Psoas muscle (tissue), 8 donors: ENCODE data around the gene CACNA1D. TPM values are rescaled to one million over a fixed set of nuclear protein-coding genes. Genes with fewer than 3 reads are reported as not detected.

Experiments
- ATAC-seq, 4 donors: fragments of 200-7000 bp; cut with Tn5 transposase; one replicate each; pipeline ENCODE4 v1.9.1; 2020; ENCODE audit warnings: moderate library complexity in 3 of 4, mild to moderate bottlenecking in 2 of 4
- DNase-seq, 2 donors: peaks; one replicate each; pipeline ENCODE4 v3.0.0-alpha.2; 2020
- H3K27ac ChIP-seq: fragments of 200-600 bp; one replicate; pipeline ENCODE4 v1.8.0; 2022
- H3K27me3 ChIP-seq, 3 donors: fragments of 200-600 bp in 1 of 3; one replicate each; pipeline versions ENCODE4 v1.6.1 to v1.8.0; 2013 to 2022; ENCODE audit warnings: low read length in 2 of 3, mild to moderate bottlenecking in 2 of 3, moderate library complexity in 1 of 3; ENCODE audit not compliant: insufficient read depth in 3 of 3
- H3K36me3 ChIP-seq, 2 donors: fragments of 200-600 bp in 1 of 2; one replicate each; pipeline versions ENCODE4 v1.6.1 to v1.8.0; 2013 to 2022; ENCODE audit warnings: low read depth in 1 of 2, mild to moderate bottlenecking in 1 of 2, moderate library complexity in 1 of 2; ENCODE audit not compliant: insufficient read depth in 1 of 2
- H3K4me1 ChIP-seq: fragments of 200-600 bp; one replicate; pipeline ENCODE4 v1.8.0; 2022
- H3K4me3 ChIP-seq: fragments of 200-600 bp; one replicate; pipeline ENCODE4 v1.8.0; 2022; ENCODE audit warnings: mild to moderate bottlenecking
- H3K9me3 ChIP-seq: fragments of 200-600 bp; one replicate; pipeline ENCODE4 v1.8.0; 2022
- WGBS, 3 donors: extraction: QIAGEN DNeasy Blood & Tissue Kit; methylation state at CpG; one replicate each; pipeline versions ENCODE4 v1.1.6 to v1.1.7; 2013; 5-methylcytosine and 5-hydroxymethylcytosine counted together
- intact Hi-C, 2 donors: fragments of 100-400 bp; cut with DNase I; formaldehyde crosslinking; loops; one replicate each; pipeline versions ENCODE4 v1.11.0 to v1.14.2; 2022
- polyA plus RNA-seq, 3 donors: library from polyadenylated mRNA; stranded (reverse); fragments of 200-250 nt; gene quantifications; one replicate each; pipeline ENCODE4 v1.2.3, GENCODE V29; 2013
- total RNA-seq, 4 donors: library from RNA; stranded (reverse); fragmentation: NEBNext Ultra II Directional in 2 of 4; extraction: Animal tissue kit (Norgen Biotek cat#: 25700) in 2 of 4; gene quantifications; one replicate each; pipeline versions ENCODE4 v1.2.1 to v1.2.4, GENCODE V29; 2021 to 2023
- TF ChIP-seq, protein P1 (sequence below): fragments of 200-600 bp; IDR thresholded peaks from one replicate; pipeline ENCODE4 v1.8.0; 2022; ENCODE audit warnings: antibody characterized with exemption
- donor health status: healthy with polysubstance abuse.
- donor health status: DM: no; HTN: no; CAD: no; lungs with moderate emphysema.
- donor health status: Bipolar disorder and iron deficiency.
- donor health status: healthy.
- donor health status: DM: yes; HTN: yes; CAD: no.
- donor health status: DM: no; HTN: no; CAD: no.
- donor health status: DM: no; HTN: no; CAD: no.
- donor health status: DM: yes; HTN: yes; CAD: no.

CACNA1D gene
- total and polyA plus RNA-seq, 7 donors, result 0.05 to 0.82 (median 0.28) TPM; not detected in 2

DNA sequence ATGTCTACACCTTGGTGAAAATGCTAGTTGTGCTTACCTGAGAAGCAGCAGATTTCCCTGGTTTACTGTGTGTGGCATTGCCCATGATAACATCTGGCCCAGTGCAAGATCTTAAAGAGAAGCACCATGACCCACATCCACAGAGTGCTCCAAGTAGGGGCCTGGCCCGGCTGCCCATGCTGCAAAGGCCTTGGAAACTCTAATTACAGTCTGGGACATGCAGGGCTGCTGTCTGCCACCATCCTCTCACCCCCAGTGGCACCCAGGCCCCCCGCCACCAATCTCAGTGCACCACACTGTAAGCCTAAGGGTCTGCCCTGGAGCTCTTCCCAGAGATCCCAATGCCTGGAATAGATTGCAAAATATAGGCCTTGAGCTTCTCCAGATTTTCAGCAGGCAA, 219.2 kb downstream of the CACNA1D start:
- ATAC-seq (no peak), DNase-seq (no peak)
- TF ChIP-seq, protein P1, sequence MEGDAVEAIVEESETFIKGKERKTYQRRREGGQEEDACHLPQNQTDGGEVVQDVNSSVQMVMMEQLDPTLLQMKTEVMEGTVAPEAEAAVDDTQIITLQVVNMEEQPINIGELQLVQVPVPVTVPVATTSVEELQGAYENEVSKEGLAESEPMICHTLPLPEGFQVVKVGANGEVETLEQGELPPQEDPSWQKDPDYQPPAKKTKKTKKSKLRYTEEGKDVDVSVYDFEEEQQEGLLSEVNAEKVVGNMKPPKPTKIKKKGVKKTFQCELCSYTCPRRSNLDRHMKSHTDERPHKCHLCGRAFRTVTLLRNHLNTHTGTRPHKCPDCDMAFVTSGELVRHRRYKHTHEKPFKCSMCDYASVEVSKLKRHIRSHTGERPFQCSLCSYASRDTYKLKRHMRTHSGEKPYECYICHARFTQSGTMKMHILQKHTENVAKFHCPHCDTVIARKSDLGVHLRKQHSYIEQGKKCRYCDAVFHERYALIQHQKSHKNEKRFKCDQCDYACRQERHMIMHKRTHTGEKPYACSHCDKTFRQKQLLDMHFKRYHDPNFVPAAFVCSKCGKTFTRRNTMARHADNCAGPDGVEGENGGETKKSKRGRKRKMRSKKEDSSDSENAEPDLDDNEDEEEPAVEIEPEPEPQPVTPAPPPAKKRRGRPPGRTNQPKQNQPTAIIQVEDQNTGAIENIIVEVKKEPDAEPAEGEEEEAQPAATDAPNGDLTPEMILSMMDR, result no peak
- intact Hi-C loops, result loop anchor here (5.0 to 10.0 kb wide), 3 partner anchors 336 to 411 kb away; no protein-coding TSS in a partner anchor
- Histone ChIP-seq H3K4me3 (no peak overlapping the region), H3K27me3 (no peaks in the 10 kb centered on the region), H3K36me3 (no peaks in the 10 kb centered on the region), H3K9me3 (no peaks in the 10 kb centered on the region), H3K27ac (no peak overlapping the region), H3K4me1 (no peaks in the 10 kb centered on the region)
- WGBS, 3 donors, result 93 to 95% (median 94%) methylated on average over 2 of the region's 2 CpGs

DNA sequence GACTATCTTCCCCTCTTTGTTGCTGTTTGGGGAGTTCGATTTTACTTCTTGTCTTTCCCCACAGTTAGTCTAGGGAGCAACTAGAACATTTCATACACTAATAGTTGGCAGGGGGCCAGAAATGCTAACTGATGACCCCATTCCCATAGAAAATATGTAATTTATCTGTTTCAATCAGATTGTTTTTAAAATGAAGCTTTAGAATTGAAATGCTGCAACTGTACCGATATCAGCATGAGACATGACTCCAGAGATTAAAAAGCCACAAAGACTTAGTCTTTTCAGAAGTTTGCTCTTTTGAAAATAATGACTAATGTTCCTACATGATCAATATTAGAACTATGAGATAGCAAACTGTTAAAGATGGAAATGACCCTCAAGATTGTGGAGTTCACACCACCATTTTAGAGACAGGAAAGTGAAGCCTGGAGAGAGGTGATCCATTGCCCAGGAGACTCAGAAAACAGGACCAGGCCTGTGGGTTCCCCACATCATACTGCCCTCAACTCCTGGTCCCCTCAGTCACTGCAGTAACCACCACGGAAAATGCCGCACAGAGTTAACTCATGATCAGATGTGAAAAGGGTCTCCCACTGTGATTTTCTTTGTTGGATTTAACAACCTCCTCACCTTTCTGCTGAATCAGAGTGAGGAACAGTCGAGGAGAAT, 221.5 kb downstream of the CACNA1D start:
- H3K27ac ChIP-seq, result no peak overlapping the region
- no peaks in the 10 kb centered on the region for H3K36me3 ChIP-seq
- no peak overlapping the region for H3K4me3 ChIP-seq
- intact Hi-C loops, result loop anchor here in 1 of 2 donors (10.0 kb wide), 1 partner anchor 341 kb away; no protein-coding TSS in a partner anchor
- no peaks in the 10 kb centered on the region for H3K4me1 ChIP-seq
- WGBS, 3 donors, result 64 to 79% (median 75%) methylated on average over 5 of the region's 5 CpGs
- H3K9me3 ChIP-seq, result no peaks in the 10 kb centered on the region
- H3K27me3 ChIP-seq, result no peaks in the 10 kb centered on the region
- no peak for DNase-seq
- TF ChIP-seq, protein P1, result no peak
- ATAC-seq, result no peak

DNA sequence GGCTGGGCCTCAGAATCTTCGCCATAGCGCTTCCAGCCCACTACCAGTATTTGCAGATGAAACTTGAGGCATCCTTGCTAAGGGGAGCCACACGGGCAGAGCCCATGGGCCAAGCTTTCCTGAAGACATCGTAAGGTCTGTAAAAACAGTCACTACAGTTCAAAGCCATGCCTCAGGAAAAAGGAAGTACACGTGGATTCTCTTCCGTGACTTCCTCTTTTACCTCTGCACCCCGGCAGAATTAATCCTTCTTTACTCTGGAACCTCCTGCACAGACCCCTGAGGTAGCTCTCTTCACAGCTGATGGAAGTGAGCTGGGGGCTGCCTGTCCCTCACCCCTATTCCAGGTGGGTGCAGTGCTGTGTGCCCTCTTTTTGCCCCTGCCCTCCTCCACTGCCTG, 222.6 kb downstream of the CACNA1D start:
- Histone ChIP-seq H3K27me3 (no peaks in the 10 kb centered on the region), H3K4me1 (no peaks in the 10 kb centered on the region), H3K36me3 (no peaks in the 10 kb centered on the region), H3K4me3 (no peak overlapping the region), H3K27ac (no peak overlapping the region), H3K9me3 (no peaks in the 10 kb centered on the region)
- TF ChIP-seq, protein P1, result no peak
- no peak for DNase-seq
- intact Hi-C loops, result loop anchor here in 1 of 2 donors (10.0 kb wide), 1 partner anchor 342 kb away; no protein-coding TSS in a partner anchor
- 73 to 76% (median 74%) methylated on average over 7 of the region's 7 CpGs for WGBS, 3 donors
- ATAC-seq, result no peak

DNA sequence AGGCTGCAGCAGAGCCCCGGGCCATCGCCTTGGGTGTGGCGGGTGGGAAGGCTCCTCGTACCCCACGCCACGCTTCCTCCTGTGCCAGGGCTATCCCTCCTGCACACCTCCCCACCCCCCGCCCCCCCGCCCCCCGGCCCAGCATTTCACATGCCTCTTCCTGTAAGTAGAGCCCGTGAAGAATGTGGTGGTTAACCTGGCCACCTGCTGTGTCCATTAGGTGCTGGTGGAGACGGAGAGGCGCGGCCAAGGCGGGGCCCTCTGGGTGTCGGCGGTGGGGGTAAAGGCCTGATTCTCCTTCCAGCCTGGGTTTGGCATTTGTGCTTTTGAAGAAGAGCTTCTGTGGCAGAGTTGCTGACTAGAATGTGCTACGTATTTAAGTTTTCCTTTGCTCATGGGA, 224.1 kb downstream of the CACNA1D start:
- DNase-seq, result no peak
- no peak for ATAC-seq
- Histone ChIP-seq H3K4me1 (no peaks in the 10 kb centered on the region), H3K27me3 (no peaks in the 10 kb centered on the region), H3K27ac (no peak overlapping the region), H3K4me3 (no peak overlapping the region), H3K9me3 (no peaks in the 10 kb centered on the region), H3K36me3 (no peaks in the 10 kb centered on the region)
- intact Hi-C loops, result loop anchor here (2.0 to 10.0 kb wide), 2 partner anchors 344 to 500 kb away; no protein-coding TSS in a partner anchor
- WGBS, 3 donors, result 78 to 83% (median 80%) methylated on average over 14 to 17 of the region's 17 CpGs
- TF ChIP-seq, protein P1, result no peak
